HCT116 (cell line): ENCODE results near the gene ANO2. TPM values are rescaled to one million over a fixed set of nuclear protein-coding genes. Genes with fewer than 3 reads are reported as not detected.

ENCODE experiments used
- ATAC-seq: fragments of 200-7000 bp; cut with Tn5 transposase; 2 replicates; pipeline ENCODE4 v1.9.1; 2020; ENCODE audit warnings: mild to moderate bottlenecking, moderate library complexity
- BruUV-seq: library from RNA; stranded (reverse); fragments of 400-500 nt; replicated peaks from 2 replicates; lab custom pipeline; 2021; lab: Mats Ljungman, UMichigan
- CTCF ChIA-PET: fragments of 300-600 bp; sonication (Branson Sonifier 250); formaldehyde crosslinking; loops from one replicate; lab custom pipeline; 2021; ENCODE audit warnings: antibody characterized with exemption; lab: Charles Lee
- POLR2A ChIA-PET: fragments of 300-600, 350-600 bp; sonication (Branson Sonifier 250); formaldehyde crosslinking; loops from one replicate; lab custom pipeline; 2021; ENCODE audit warnings: antibody characterized with exemption; lab: Charles Lee
- RAD21 ChIA-PET, 2 experiments: fragments of 300-600 bp; sonication (Branson Sonifier 250); formaldehyde crosslinking; loops; one replicate each; lab custom pipeline; 2023; ENCODE audit warnings: low total read pairs in 2 of 2; ENCODE audit not compliant: uncharacterized antibody in 2 of 2, unreplicated experiment in 2 of 2, low non-redundant PET in 1 of 2; lab: Charles Lee
- DNase-seq: peaks from one replicate; pipeline ENCODE4 v3.0.0-alpha.2; 2010; ENCODE audit warnings: low read depth, low spot score
- H2AFZ ChIP-seq: fragments of 200-600 bp; shearing (Covaris generic), sonication (generic); 2 replicates; pipeline ENCODE4 v1.6.1; 2017; ENCODE audit warnings: low read depth, mixed run types, mixed read lengths, antibody characterized with exemption, low read length; ENCODE audit not compliant: poor library complexity, severe bottlenecking
- H3K27ac ChIP-seq: 2 replicates; pipeline ENCODE4 v1.5.1; 2012; ENCODE audit warnings: low read depth, low read length
- H3K27me3 ChIP-seq: fragments of 200-600 bp; sonication (generic); 2 replicates; pipeline ENCODE4 v1.6.1; 2016; ENCODE audit warnings: mixed run types, low read length, mixed read lengths; ENCODE audit not compliant: insufficient read depth
- H3K36me3 ChIP-seq, 2 experiments: fragments of 200-500 bp in 1 of 2; fragments of 200-600 bp in 1 of 2; sonication (Bioruptor generic) in 1 of 2; sonication (generic) in 1 of 2; 2 replicates each; pipeline versions ENCODE4 v1.5.1 to v1.6.1; 2014 to 2016; ENCODE audit warnings: low read length in 2 of 2, inconsistent platforms in 1 of 2, mixed read lengths in 1 of 2, mixed run types in 1 of 2; ENCODE audit not compliant: insufficient read depth in 2 of 2, control insufficient read depth in 1 of 2
- H3K4me1 ChIP-seq, 2 experiments: fragments of 200-600 bp in 1 of 2; sonication (generic) in 1 of 2; 2 replicates each; pipeline versions ENCODE4 v1.5.1 to v1.6.1; 2012 to 2017; ENCODE audit warnings: low read length in 2 of 2, inconsistent platforms in 1 of 2, mild to moderate bottlenecking in 1 of 2, mixed read lengths in 1 of 2, mixed run types in 1 of 2, moderate library complexity in 1 of 2; ENCODE audit not compliant: insufficient read depth in 2 of 2, control insufficient read depth in 1 of 2
- H3K4me2 ChIP-seq: fragments of 200-600 bp; sonication (generic); 2 replicates; pipeline ENCODE4 v1.6.1; 2017; ENCODE audit warnings: mixed run types, low read length, mixed read lengths
- H3K4me3 ChIP-seq, 2 experiments: fragments of 200-600 bp in 1 of 2; sonication (generic) in 1 of 2; replicated peaks in 1 of 2; 2 replicates each; pipeline ENCODE4 v1.5.1; 2011 to 2016; ENCODE audit warnings: low read length in 2 of 2, control low read depth in 1 of 2, low read depth in 1 of 2, mild to moderate bottlenecking in 1 of 2, mixed read lengths in 1 of 2, mixed run types in 1 of 2
- H3K79me2 ChIP-seq: fragments of 200-600 bp; sonication (generic); 2 replicates; pipeline ENCODE4 v1.6.1; 2017; ENCODE audit warnings: mild to moderate bottlenecking, mixed run types, low read length, moderate library complexity, mixed read lengths; ENCODE audit not compliant: insufficient read depth
- H3K9ac ChIP-seq: fragments of 200-600 bp; sonication (generic); 2 replicates; pipeline ENCODE4 v1.6.1; 2016; ENCODE audit warnings: low read length, mixed read lengths
- H3K9me2 ChIP-seq: fragments of 200-600 bp; sonication (generic), shearing (Covaris generic); 2 replicates; pipeline ENCODE4 v1.6.1; 2017; ENCODE audit warnings: mixed run types, mild to moderate bottlenecking, moderate library complexity; ENCODE audit not compliant: insufficient read depth
- H3K9me3 ChIP-seq, 2 experiments: fragments of 200-500 bp in 1 of 2; fragments of 200-600 bp in 1 of 2; sonication (Bioruptor generic) in 1 of 2; sonication (generic) in 1 of 2; 2 replicates each; pipeline ENCODE4 v1.6.1; 2014 to 2017; ENCODE audit warnings: low read length in 2 of 2, mixed read lengths in 2 of 2, inconsistent platforms in 1 of 2, low read depth in 1 of 2, mild to moderate bottlenecking in 1 of 2, mixed run types in 1 of 2, moderate library complexity in 1 of 2; ENCODE audit not compliant: control insufficient read depth in 1 of 2, insufficient read depth in 1 of 2
- H4K20me1 ChIP-seq: fragments of 200-600 bp; sonication (generic), shearing (Covaris generic); 2 replicates; pipeline ENCODE4 v1.6.1; 2017; ENCODE audit warnings: mixed run types, mild to moderate bottlenecking, moderate library complexity; ENCODE audit not compliant: insufficient read depth
- ATF3 ChIP-seq: IDR thresholded peaks from 2 replicates; pipeline ENCODE4 v1.6.1; 2012
- CBX3 ChIP-seq: IDR thresholded peaks from 2 replicates; pipeline ENCODE4 v1.6.1; 2012; ENCODE audit warnings: low read depth
- CEBPB ChIP-seq: IDR thresholded peaks from 2 replicates; pipeline ENCODE4 v1.6.1; 2012; ENCODE audit warnings: low read depth
- ELF1 ChIP-seq: IDR thresholded peaks from 2 replicates; pipeline ENCODE4 v1.6.1; 2012; ENCODE audit warnings: low read depth, borderline replicate concordance
- EZH2phosphoT487 ChIP-seq: fragments of 200-600 bp; IDR thresholded peaks from 2 replicates; pipeline ENCODE4 v1.6.1; 2018; ENCODE audit warnings: antibody characterized with exemption, borderline replicate concordance
- FOSL1 ChIP-seq: IDR thresholded peaks from 2 replicates; pipeline ENCODE4 v1.6.1; 2012; ENCODE audit warnings: low read depth
- JUND ChIP-seq: IDR thresholded peaks from 2 replicates; pipeline ENCODE4 v1.6.1; 2012
- POLR2A ChIP-seq: IDR thresholded peaks from 2 replicates; pipeline ENCODE4 v1.7.0; 2011; ENCODE audit warnings: borderline replicate concordance; ENCODE audit not compliant: insufficient read depth, insufficient read length; ENCODE audit errors: extremely low read depth
- REST ChIP-seq: IDR thresholded peaks from 2 replicates; pipeline ENCODE4 v1.6.1; 2012; ENCODE audit warnings: low read depth
- SIN3A ChIP-seq: IDR thresholded peaks from 2 replicates; pipeline ENCODE4 v1.6.1; 2012; ENCODE audit warnings: low read depth
- SRF ChIP-seq: IDR thresholded peaks from 2 replicates; pipeline ENCODE4 v1.6.1; 2012; ENCODE audit warnings: low read depth
- YY1 ChIP-seq: IDR thresholded peaks from 2 replicates; pipeline ENCODE4 v1.6.1; 2011; ENCODE audit warnings: low read length, low read depth, moderate library complexity, mild to moderate bottlenecking; ENCODE audit not compliant: insufficient replicate concordance; ENCODE audit errors: extremely low read depth
- ZBTB33 ChIP-seq: IDR thresholded peaks from 2 replicates; pipeline ENCODE4 v1.6.1; 2011; ENCODE audit warnings: mild to moderate bottlenecking, low read length, moderate library complexity; ENCODE audit not compliant: insufficient replicate concordance; ENCODE audit errors: extremely low read depth
- intact Hi-C: fragments of 100-400 bp; cut with micrococcal nuclease; formaldehyde crosslinking; loops from 2 replicates; pipeline ENCODE4 v1.10.0; 2022
- total RNA-seq: library from RNA; stranded (reverse); gene quantifications from one replicate; pipeline ENCODE4 v1.2.1, GENCODE V29; 2021; ENCODE audit not compliant: unreplicated experiment
- TF ChIP-seq, protein P1 (sequence below): IDR thresholded peaks from 2 replicates; pipeline ENCODE4 v1.6.1; 2012

Gene ANO2
- total RNA-seq, 1 experiment from 2014 or later, result not detected

DNA sequence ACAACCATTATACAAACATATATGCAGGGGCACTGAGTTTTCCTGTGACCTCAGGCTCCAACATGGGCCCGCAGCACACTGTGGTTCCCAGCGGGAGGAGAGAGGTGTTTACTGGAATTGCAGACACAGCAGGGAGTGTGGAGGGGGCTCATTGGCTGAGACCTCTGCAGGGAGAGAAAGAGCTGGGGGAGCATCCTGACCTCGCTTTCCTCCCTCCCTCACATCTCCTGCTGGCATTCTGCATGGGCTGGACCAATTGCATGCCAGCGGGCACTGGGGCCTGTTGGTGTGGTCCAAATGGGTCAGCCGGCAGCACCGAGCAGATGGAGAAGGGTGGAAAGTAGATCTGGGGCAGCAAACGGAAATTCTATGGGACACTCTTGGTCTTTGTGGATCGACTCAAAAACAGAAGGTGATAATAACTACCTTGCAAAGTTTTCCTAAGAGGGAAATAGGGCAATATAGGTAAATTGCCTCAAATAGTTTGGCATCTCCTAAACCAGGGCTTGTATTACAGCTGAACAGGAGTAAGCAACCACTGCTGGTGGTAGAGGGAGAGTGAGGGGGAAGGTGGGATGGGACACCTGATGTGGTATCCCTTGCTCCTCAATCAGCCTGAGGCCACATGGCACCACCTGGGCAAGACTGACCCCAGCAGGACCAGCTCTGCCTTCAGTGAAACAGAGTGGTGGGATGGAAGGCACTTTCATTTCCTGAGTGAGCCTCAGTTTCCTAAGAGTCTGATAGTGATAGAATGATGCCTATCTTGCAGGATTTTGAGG is 426.3 kb downstream of the ANO2 start:
- Histone ChIP-seq H3K27ac (no peak overlapping the region), H3K79me2 (no peaks in the 10 kb centered on the region), H3K36me3 (no peaks in the 10 kb centered on the region), H3K27me3 (0 out of 2 replicates have a peak, but pooled peaks cover 10% of the 10 kb centered on the region), H3K4me3 (no peak overlapping the region), H3K9me2 (no peaks in the 10 kb centered on the region), H3K9me3 (no peaks in the 10 kb centered on the region), H2AFZ (no peak overlapping the region), H3K4me1 (no peaks in the 10 kb centered on the region), H3K4me2 (no peak overlapping the region), H4K20me1 (no peaks in the 10 kb centered on the region), H3K9ac (no peak overlapping the region)
- ATAC-seq (no peak), DNase-seq (no peak)
- no peak for TF ChIP-seq CEBPB
- no peak for TF ChIP-seq EZH2phosphoT487
- TF ChIP-seq ATF3, result no peak
- TF ChIP-seq ELF1, result no peak
- no peak for TF ChIP-seq YY1
- TF ChIP-seq FOSL1, result no peak
- TF ChIP-seq REST, result no peak
- no peak for TF ChIP-seq JUND
- TF ChIP-seq, protein P1, sequence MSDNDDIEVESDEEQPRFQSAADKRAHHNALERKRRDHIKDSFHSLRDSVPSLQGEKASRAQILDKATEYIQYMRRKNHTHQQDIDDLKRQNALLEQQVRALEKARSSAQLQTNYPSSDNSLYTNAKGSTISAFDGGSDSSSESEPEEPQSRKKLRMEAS, result no peak
- TF ChIP-seq CBX3, result no peak
- no peak for TF ChIP-seq SRF
- TF ChIP-seq ZBTB33, result no peak
- no peak for TF ChIP-seq SIN3A
- TF ChIP-seq POLR2A, result no peak
- intact Hi-C loops, result no loop called here
- ChIA-PET CTCF (no interaction called here), POLR2A (no interaction called here), RAD21 (no interaction called here)
- BruUV-seq, result no TSS peak
